Measurements from ENCODE around the gene SLC6A9. TPM values are rescaled to one million over a fixed set of nuclear protein-coding genes. Genes with fewer than 3 reads are reported as not detected.

SLC6A9 gene
- total RNA-seq, 4 donors from 2014 or later: 59.2 to 95.4 (median 84.5) TPM

DNA sequence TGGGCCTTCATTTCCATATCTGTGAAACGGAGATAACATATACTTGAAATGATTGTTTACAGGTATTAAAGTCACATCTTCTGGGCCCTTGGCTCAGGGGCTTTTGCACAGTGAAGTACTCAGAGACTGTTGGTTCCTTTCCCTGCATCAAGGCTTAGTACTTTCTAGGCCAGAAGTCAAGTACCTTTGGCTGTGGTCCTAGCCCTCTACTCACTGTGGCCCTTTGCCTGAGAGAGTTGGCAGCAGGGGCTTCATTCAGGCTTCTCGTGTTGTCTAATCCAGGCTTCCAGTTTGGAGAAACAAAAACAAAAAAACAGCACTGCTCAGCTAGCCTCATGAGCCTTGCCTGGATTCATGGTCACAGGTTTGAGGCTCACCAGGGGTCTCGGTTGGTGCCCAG is 69.6 kb downstream of the SLC6A9 start:
- DNase-seq (ENCODE audit: low spot score in 2 of 2): no peak
- Histone ChIP-seq H3K36me3 (peaks cover 82% of the 10 kb centered on the region), H3K27me3 (no peaks in the 10 kb centered on the region), H3K27ac (no peak overlapping the region), H3K4me1 (no peaks in the 10 kb centered on the region), H3K9me3 (no peaks in the 10 kb centered on the region), H3K4me3 (no peak overlapping the region)
- 96% methylated on average over 3 of the region's 3 CpGs for WGBS
- TF ChIP-seq, protein P1, sequence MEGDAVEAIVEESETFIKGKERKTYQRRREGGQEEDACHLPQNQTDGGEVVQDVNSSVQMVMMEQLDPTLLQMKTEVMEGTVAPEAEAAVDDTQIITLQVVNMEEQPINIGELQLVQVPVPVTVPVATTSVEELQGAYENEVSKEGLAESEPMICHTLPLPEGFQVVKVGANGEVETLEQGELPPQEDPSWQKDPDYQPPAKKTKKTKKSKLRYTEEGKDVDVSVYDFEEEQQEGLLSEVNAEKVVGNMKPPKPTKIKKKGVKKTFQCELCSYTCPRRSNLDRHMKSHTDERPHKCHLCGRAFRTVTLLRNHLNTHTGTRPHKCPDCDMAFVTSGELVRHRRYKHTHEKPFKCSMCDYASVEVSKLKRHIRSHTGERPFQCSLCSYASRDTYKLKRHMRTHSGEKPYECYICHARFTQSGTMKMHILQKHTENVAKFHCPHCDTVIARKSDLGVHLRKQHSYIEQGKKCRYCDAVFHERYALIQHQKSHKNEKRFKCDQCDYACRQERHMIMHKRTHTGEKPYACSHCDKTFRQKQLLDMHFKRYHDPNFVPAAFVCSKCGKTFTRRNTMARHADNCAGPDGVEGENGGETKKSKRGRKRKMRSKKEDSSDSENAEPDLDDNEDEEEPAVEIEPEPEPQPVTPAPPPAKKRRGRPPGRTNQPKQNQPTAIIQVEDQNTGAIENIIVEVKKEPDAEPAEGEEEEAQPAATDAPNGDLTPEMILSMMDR (IDR thresholded peaks at IDR 0.05): no peak
- TF ChIP-seq POLR2A (IDR thresholded peaks at IDR 0.05) (no peak), POLR2AphosphoS5 (IDR thresholded peaks at IDR 0.05) (no peak), EP300 (IDR thresholded peaks at IDR 0.05) (no peak)

DNA sequence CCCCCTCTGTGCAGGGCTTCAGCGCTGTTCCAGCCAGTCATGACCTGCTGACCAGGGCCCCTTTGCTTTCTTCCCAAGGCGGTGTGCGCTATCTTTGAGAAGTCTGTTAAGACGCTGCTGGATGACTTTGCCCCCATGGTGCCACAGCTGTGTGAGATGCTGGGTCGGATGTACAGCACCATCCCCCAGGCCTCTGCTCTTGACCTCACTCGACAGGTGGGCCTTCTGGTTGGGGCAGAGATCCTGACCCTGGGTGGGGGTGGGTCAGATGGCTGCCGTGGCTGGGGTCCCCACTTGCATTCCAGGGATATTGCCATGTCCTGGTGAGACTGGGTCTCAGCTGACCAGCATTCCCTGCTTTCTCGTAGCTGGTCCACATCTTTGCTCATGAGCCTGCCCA is 70.5 kb downstream of the SLC6A9 start:
- Histone ChIP-seq H3K27me3 (no peaks in the 10 kb centered on the region), H3K9me3 (no peaks in the 10 kb centered on the region), H3K4me3 (no peak overlapping the region), H3K36me3 (peaks cover 80% of the 10 kb centered on the region), H3K4me1 (no peaks in the 10 kb centered on the region), H3K27ac (no peak overlapping the region)
- TF ChIP-seq POLR2AphosphoS5 (IDR thresholded peaks at IDR 0.05): no peak
- TF ChIP-seq, protein P1 (IDR thresholded peaks at IDR 0.05): no peak
- DNase-seq (ENCODE audit: low spot score in 2 of 2): no peak
- WGBS: 92% methylated on average over 5 of the region's 8 CpGs

DNA sequence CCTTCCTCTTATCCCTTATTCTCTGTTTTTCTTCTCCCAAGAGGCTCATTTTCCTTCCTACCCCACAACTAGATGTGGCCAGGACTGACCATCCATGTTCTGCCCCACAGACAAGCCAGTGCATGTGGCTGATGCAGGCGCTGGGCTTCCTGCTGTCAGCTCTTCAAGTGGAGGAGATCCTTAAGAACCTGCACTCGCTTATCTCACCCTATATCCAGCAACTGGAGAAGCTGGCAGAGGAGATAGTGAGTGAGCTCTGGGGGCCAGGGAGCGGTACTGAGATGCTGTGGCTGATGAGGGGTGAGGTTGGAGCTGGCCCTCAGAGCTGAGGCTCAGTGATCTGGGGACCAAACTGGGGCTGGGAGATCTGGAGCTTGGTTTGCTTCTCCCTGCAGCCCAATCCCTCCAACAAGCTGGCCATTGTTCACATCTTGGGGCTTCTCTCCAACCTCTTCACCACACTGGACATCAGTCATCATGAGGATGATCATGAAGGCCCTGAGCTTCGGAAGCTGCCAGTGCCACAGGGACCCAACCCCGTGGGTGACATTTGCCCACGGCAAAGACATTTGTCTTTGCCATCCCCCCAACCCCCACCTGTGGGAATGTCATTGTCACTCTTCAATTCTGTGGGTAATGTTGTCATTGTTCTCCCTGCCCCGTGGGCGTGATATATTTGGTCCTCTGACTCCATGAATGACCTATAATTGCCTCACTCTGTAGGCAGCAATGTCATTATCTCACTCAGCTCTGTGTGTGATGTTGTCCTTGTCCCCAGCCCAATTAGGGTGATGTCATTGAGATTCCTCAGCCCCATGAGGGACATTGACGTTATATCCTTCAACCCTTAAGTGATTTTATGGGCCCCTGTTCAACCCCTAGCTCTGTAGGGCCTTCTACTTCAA is 72.7 kb downstream of the SLC6A9 start:
- no peak overlapping the region for H3K27ac ChIP-seq
- no peaks in the 10 kb centered on the region for H3K4me1 ChIP-seq
- WGBS: 88% methylated on average over 9 of the region's 9 CpGs
- no peak for DNase-seq (ENCODE audit: low spot score in 2 of 2)
- H3K4me3 ChIP-seq: no peak overlapping the region
- no peaks in the 10 kb centered on the region for H3K27me3 ChIP-seq
- H3K9me3 ChIP-seq: no peaks in the 10 kb centered on the region
- H3K36me3 ChIP-seq: peaks cover 69% of the 10 kb centered on the region
- TF ChIP-seq POLR2AphosphoS5 (IDR thresholded peaks at IDR 0.05) (no peak), POLR2A (IDR thresholded peaks at IDR 0.05) (no peak), EP300 (IDR thresholded peaks at IDR 0.05) (no peak)
- TF ChIP-seq, protein P1 (IDR thresholded peaks at IDR 0.05): no peak

DNA sequence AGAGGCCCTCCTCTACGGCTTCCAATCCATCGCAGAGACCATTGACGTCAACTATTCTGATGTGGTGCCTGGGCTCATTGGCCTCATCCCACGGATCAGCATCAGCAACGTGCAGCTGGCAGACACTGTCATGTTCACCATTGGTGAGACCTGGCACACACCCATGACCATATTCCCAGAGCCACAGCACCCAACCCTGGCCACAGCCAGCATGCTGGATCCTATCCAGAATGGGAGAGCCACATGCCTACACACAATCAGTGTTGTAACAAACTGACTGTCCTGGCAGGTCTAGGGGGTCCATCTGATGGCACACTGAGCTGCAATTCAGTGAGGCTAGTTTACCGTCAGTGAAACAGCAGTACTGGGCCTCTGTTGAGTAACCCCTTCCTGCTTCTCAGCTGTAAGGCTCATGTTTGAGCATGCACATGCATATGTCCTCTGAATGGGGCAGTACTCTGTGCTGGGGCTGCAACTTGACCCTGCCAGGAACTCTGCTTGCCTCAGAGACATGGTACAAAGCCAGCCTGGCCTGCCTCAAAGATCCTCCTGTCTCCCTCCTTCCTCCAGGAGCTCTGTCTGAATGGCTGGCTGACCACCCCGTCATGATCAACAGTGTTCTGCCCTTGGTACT is 73.7 kb downstream of the SLC6A9 start:
- H3K36me3 ChIP-seq: peaks cover 62% of the 10 kb centered on the region
- TF ChIP-seq POLR2A (IDR thresholded peaks at IDR 0.05) (no peak), POLR2AphosphoS5 (IDR thresholded peaks at IDR 0.05) (no peak), EP300 (IDR thresholded peaks at IDR 0.05) (no peak)
- H3K4me1 ChIP-seq: no peaks in the 10 kb centered on the region
- DNase-seq (ENCODE audit: low spot score in 2 of 2): no peak
- H3K27ac ChIP-seq: no peak overlapping the region
- 87% methylated on average over 7 of the region's 7 CpGs for WGBS
- no peak overlapping the region for H3K4me3 ChIP-seq
- no peaks in the 10 kb centered on the region for H3K9me3 ChIP-seq
- H3K27me3 ChIP-seq: no peaks in the 10 kb centered on the region

DNA sequence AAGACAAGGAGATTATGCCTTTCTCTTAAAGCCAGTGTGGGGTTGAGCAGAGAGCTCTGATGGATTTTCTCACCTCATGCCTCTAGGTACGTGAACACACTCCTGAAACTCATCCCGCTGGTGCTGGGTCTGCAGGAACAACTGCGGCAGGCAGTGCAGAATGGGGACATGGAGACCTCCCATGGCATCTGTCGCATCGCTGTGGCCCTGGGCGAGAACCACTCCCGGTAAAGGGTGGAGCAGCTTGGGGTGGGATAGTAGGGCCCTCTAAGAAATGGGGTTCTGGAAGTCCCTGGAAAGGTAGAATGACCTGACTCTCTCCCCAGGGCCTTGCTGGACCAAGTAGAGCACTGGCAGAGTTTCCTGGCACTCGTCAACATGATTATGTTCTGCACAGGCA is 75.0 kb downstream of the SLC6A9 start:
- no peak for TF ChIP-seq EP300 (IDR thresholded peaks at IDR 0.05)
- TF ChIP-seq POLR2AphosphoS5 (IDR thresholded peaks at IDR 0.05): no peak
- TF ChIP-seq, protein P1 (IDR thresholded peaks at IDR 0.05): no peak
- TF ChIP-seq POLR2A (IDR thresholded peaks at IDR 0.05): no peak
- Histone ChIP-seq H3K4me1 (no peaks in the 10 kb centered on the region), H3K4me3 (no peak overlapping the region), H3K27ac (no peak overlapping the region), H3K27me3 (no peaks in the 10 kb centered on the region), H3K9me3 (no peaks in the 10 kb centered on the region), H3K36me3 (peaks cover 51% of the 10 kb centered on the region)
- DNase-seq (ENCODE audit: low spot score in 2 of 2): no peak
- 97% methylated on average over 8 of the region's 8 CpGs for WGBS

All from suprapubic skin (tissue), 4 donors.